ENCODE results near the gene HSPA4.

DNA sequence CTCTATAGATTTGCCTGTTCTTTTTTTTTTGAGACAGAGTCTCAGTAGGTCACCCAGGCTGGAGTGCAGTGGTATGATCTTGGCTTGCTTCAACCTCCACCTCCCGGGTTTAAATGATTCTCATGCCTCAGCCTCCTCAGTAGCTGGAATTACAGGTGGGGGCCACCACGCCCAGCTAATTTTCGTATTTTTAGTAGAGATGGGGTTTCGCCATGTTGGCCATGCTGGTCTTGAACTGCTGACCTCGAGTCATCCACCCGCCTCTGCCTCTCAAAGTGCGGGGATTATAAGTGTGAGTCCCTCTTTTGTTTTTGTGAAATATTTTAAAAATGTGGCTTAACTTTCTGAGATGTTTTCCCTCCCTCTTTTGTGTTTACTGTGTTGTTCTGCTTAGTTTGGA, 29.2 kb downstream of the HSPA4 start:
- TF ChIP-seq, protein P1, sequence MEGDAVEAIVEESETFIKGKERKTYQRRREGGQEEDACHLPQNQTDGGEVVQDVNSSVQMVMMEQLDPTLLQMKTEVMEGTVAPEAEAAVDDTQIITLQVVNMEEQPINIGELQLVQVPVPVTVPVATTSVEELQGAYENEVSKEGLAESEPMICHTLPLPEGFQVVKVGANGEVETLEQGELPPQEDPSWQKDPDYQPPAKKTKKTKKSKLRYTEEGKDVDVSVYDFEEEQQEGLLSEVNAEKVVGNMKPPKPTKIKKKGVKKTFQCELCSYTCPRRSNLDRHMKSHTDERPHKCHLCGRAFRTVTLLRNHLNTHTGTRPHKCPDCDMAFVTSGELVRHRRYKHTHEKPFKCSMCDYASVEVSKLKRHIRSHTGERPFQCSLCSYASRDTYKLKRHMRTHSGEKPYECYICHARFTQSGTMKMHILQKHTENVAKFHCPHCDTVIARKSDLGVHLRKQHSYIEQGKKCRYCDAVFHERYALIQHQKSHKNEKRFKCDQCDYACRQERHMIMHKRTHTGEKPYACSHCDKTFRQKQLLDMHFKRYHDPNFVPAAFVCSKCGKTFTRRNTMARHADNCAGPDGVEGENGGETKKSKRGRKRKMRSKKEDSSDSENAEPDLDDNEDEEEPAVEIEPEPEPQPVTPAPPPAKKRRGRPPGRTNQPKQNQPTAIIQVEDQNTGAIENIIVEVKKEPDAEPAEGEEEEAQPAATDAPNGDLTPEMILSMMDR (IDR thresholded peaks at IDR 0.05; ENCODE audit: low read depth, low read length, missing input control) = no peak
- TF ChIP-seq SP1 (IDR thresholded peaks at IDR 0.05) = no peak
- TF ChIP-seq YY1 (IDR thresholded peaks at IDR 0.05) = no peak
- TF ChIP-seq JUND (IDR thresholded peaks at IDR 0.05) = no peak
- no peak for TF ChIP-seq FOXA1 (IDR thresholded peaks at IDR 0.05)
- TF ChIP-seq HNF4A (conservative IDR thresholded peaks at IDR 0.05) = no peak
- TF ChIP-seq TAF1 (conservative IDR thresholded peaks at IDR 0.05) = no peak
- TF ChIP-seq RXRA (IDR thresholded peaks at IDR 0.05) = no peak
- TF ChIP-seq, protein P2, sequence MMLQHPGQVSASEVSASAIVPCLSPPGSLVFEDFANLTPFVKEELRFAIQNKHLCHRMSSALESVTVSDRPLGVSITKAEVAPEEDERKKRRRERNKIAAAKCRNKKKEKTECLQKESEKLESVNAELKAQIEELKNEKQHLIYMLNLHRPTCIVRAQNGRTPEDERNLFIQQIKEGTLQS (IDR thresholded peaks at IDR 0.05) = no peak
- no peak for TF ChIP-seq MAX (IDR thresholded peaks at IDR 0.05)
- TF ChIP-seq, protein P3, sequence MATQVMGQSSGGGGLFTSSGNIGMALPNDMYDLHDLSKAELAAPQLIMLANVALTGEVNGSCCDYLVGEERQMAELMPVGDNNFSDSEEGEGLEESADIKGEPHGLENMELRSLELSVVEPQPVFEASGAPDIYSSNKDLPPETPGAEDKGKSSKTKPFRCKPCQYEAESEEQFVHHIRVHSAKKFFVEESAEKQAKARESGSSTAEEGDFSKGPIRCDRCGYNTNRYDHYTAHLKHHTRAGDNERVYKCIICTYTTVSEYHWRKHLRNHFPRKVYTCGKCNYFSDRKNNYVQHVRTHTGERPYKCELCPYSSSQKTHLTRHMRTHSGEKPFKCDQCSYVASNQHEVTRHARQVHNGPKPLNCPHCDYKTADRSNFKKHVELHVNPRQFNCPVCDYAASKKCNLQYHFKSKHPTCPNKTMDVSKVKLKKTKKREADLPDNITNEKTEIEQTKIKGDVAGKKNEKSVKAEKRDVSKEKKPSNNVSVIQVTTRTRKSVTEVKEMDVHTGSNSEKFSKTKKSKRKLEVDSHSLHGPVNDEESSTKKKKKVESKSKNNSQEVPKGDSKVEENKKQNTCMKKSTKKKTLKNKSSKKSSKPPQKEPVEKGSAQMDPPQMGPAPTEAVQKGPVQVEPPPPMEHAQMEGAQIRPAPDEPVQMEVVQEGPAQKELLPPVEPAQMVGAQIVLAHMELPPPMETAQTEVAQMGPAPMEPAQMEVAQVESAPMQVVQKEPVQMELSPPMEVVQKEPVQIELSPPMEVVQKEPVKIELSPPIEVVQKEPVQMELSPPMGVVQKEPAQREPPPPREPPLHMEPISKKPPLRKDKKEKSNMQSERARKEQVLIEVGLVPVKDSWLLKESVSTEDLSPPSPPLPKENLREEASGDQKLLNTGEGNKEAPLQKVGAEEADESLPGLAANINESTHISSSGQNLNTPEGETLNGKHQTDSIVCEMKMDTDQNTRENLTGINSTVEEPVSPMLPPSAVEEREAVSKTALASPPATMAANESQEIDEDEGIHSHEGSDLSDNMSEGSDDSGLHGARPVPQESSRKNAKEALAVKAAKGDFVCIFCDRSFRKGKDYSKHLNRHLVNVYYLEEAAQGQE (IDR thresholded peaks at IDR 0.05) = no peak

Measured in liver (tissue), 3 donors.